HepG2 (cell line): ENCODE measurements around the gene HOXC9.

Experiments used
- BATF2 ChIP-seq: sonication (generic); formaldehyde crosslinking; IDR thresholded peaks from 2 replicates; pipeline ENCODE4 v1.8.0; 2022; ENCODE audit warnings: mild to moderate bottlenecking, missing genetic modification reagents, moderate library complexity
- FOXK1 ChIP-seq: sonication (generic); formaldehyde crosslinking; IDR thresholded peaks from 2 replicates; pipeline ENCODE4 v1.4.0; 2020; ENCODE audit warnings: low read depth, missing genetic modification reagents, borderline replicate concordance
- HDAC2 ChIP-seq: sonication (generic); formaldehyde crosslinking; IDR thresholded peaks from 2 replicates; pipeline ENCODE4 v1.4.0; 2020; ENCODE audit warnings: missing genetic modification reagents
- JUNB ChIP-seq: sonication (generic); formaldehyde crosslinking; IDR thresholded peaks from 2 replicates; pipeline ENCODE4 v1.8.0; 2022; ENCODE audit warnings: missing genetic modification reagents, mild to moderate bottlenecking, borderline replicate concordance
- JUND ChIP-seq: sonication (generic); formaldehyde crosslinking; IDR thresholded peaks from 2 replicates; pipeline ENCODE4 v1.8.0; 2022; ENCODE audit warnings: mild to moderate bottlenecking, missing genetic modification reagents
- MAFK ChIP-seq, 2 experiments: IDR thresholded peaks in 1 of 2; conservative IDR thresholded peaks in 1 of 2; 2 replicates each; pipeline ENCODE4 v1.6.1; 2011; ENCODE audit warnings: improper control_type of control experiment in 2 of 2, low read length in 2 of 2
- ZBTB49 ChIP-seq: sonication (generic); formaldehyde crosslinking; IDR thresholded peaks from 2 replicates; pipeline ENCODE4 v1.4.0; 2020; ENCODE audit warnings: missing genetic modification reagents, borderline replicate concordance
- ZNF354B ChIP-seq: sonication (generic); formaldehyde crosslinking; IDR thresholded peaks from 2 replicates; pipeline ENCODE4 v1.8.0; 2022; ENCODE audit warnings: mild to moderate bottlenecking, missing genetic modification reagents
- ZNF644 ChIP-seq: IDR thresholded peaks from 2 replicates; pipeline ENCODE4 v1.6.1; 2016; ENCODE audit warnings: low read depth

- TF ChIP-seq JUNB: no peak
- no peak for TF ChIP-seq BATF2 (CRISPR knock-in tag)
- TF ChIP-seq ZNF354B: no peak
- no peak for TF ChIP-seq HDAC2
- no peak for TF ChIP-seq JUND (CRISPR knock-in tag)
- TF ChIP-seq FOXK1 (CRISPR knock-in tag): no peak
- TF ChIP-seq ZNF644: no peak
- no peak for TF ChIP-seq MAFK (conservative IDR thresholded peaks at IDR 0.05 in 1 of 2, IDR thresholded peaks at IDR 0.05 in 1 of 2; ENCODE audit: low read length in 2 of 2)
- TF ChIP-seq ZBTB49 (CRISPR knock-in tag): no peak
These were observed 27.5 kb downstream of the HOXC9 start for GRCh38 chr12:54027442-54027786.
